Ectodermal cell (in vitro differentiated cells): ENCODE results near the gene FKBP1B. TPM values are rescaled to one million over a fixed set of nuclear protein-coding genes. Genes with fewer than 3 reads are reported as not detected.
"Not testable (repeated sequence)": the region's sequence is repeated elsewhere in the genome, so short reads cannot be mapped to it uniquely, and the experiment has no call there.

Experiments used
- H3K27ac ChIP-seq: 2 replicates; pipeline ENCODE4 v1.7.0; 2013; ENCODE audit warnings: mild to moderate bottlenecking, low read depth, low read length; ENCODE audit not compliant: insufficient read depth, poor library complexity, severe bottlenecking
- H3K27me3 ChIP-seq: 2 replicates; pipeline ENCODE4 v1.7.0; 2013; ENCODE audit warnings: mild to moderate bottlenecking, low read length; ENCODE audit not compliant: insufficient read depth, control insufficient read depth, poor library complexity, severe bottlenecking
- H3K36me3 ChIP-seq: one replicate; pipeline ENCODE4 v1.7.0; 2013; ENCODE audit warnings: low read length; ENCODE audit not compliant: control insufficient read depth, insufficient read depth
- H3K4me1 ChIP-seq: one replicate; pipeline ENCODE4 v1.7.0; 2013; ENCODE audit warnings: low read length; ENCODE audit not compliant: control insufficient read depth, insufficient read depth
- H3K4me3 ChIP-seq: 2 replicates; pipeline ENCODE4 v1.7.0; 2013; ENCODE audit warnings: low read depth, low read length, control low read depth; ENCODE audit not compliant: insufficient read depth
- H3K9me3 ChIP-seq: 2 replicates; pipeline ENCODE4 v1.7.0; 2013; ENCODE audit warnings: mild to moderate bottlenecking, low read length, moderate library complexity; ENCODE audit not compliant: control insufficient read depth
- WGBS, 2 experiments: methylation state at CpG; one replicate each; pipeline ENCODE4 v1.1.7; 2013; ENCODE audit warnings: missing lambda C conversion rate in 2 of 2; 5-methylcytosine and 5-hydroxymethylcytosine counted together
- polyA plus RNA-seq, 4 experiments: library from polyadenylated mRNA; stranded (reverse); fragments of 50-300 nt; gene quantifications; one replicate each; pipeline ENCODE4 v1.2.3, GENCODE V29; 2013

The FKBP1B gene
- 39.1 TPM for polyA plus RNA-seq (2013, experiment 1 of 4)
- 44.8 TPM for polyA plus RNA-seq (2013, experiment 2 of 4)
- polyA plus RNA-seq (2013, experiment 3 of 4) = 54.1 TPM
- 58.3 TPM for polyA plus RNA-seq (2013, experiment 4 of 4)

DNA sequence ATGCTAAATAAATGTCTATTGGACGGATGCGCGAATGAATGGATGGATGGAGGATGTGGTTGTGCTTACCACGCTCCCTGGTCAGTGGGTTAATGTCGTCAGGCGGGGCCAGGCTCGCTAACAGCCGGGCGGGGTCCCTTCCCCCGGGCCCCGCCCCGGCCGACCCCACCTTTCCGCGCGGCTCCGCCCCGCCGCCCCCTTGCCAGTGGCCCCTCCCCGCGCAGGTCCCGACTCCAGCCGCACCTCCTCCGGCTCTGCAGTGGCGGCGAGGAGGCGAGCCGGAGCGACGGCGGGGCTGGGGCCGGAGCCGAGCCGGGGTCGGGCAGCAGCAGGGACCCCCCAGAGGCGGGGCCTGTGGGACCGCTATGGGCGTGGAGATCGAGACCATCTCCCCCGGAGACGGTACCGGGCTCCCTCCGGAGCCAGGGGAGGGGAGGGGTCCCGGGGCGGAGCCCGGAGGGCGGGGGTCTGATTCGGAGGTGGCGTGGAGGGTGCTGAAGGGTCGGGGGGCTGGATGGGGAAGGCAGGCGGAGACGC lies at the start of gene FKBP1B:
FKBP1B (plus strand) TSS at position 257 of the 537 bp plus-strand sequence; CDS start at position 366, 109 bp downstream.
- H3K36me3 ChIP-seq = no peaks in the 10 kb centered on the region
- H3K4me1 ChIP-seq = no peaks in the 10 kb centered on the region
- no peaks in the 10 kb centered on the region for H3K9me3 ChIP-seq
- peak within 1 kb of the TSS; percentile 16 for H3K27ac ChIP-seq
- peak within 1 kb of the TSS; percentile 78 for H3K4me3 ChIP-seq
- 0% methylated on average over 52 of the region's 52 CpGs for WGBS, 2 experiments
- no peaks in the 10 kb centered on the region for H3K27me3 ChIP-seq

- H3K36me3 ChIP-seq = no peaks in the 10 kb centered on the region
- no peak overlapping the region for H3K27ac ChIP-seq
- H3K9me3 ChIP-seq = no peaks in the 10 kb centered on the region
- peaks cover 29% of the 10 kb centered on the region for H3K27me3 ChIP-seq
- H3K4me1 ChIP-seq = no peaks in the 10 kb centered on the region
- no peak overlapping the region for H3K4me3 ChIP-seq
These were observed 41.8 kb upstream of the FKBP1B start for GRCh38 chr2:24007693-24008092.

- WGBS, 2 experiments = 76 to 77% methylated on average over 13 of the region's 13 CpGs
- no peak overlapping the region for H3K27ac ChIP-seq
- no peaks in the 10 kb centered on the region for H3K4me1 ChIP-seq
- no peaks in the 10 kb centered on the region for H3K9me3 ChIP-seq
- H3K27me3 ChIP-seq = peaks cover 29% of the 10 kb centered on the region
- H3K4me3 ChIP-seq = no peak overlapping the region
- no peaks in the 10 kb centered on the region for H3K36me3 ChIP-seq
These were observed 40.7 kb upstream of the FKBP1B start for GRCh38 chr2:24008672-24009366.

DNA sequence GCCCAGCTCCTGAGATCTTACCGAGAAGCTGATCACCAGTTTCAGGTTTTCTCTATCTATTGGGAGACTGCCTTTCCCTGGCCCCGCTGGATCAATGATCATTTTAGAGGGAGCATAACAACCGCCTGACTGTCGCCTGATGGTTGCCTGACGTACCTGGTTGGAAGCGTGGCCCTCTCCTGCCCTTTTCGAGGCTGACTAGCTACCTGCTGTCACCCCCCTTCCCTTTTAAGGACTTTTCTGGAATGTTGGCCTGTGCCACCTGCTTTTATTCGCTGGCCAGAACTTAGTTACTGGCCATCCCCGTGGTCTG lies 40.2 kb upstream of the FKBP1B start:
- Histone ChIP-seq H3K27me3 (peaks cover 29% of the 10 kb centered on the region), H3K4me3 (no peak overlapping the region), H3K4me1 (no peaks in the 10 kb centered on the region), H3K9me3 (no peaks in the 10 kb centered on the region), H3K36me3 (no peaks in the 10 kb centered on the region), H3K27ac (no peak overlapping the region)
- WGBS, 2 experiments = 82 to 83% methylated on average over 9 of the region's 9 CpGs

DNA sequence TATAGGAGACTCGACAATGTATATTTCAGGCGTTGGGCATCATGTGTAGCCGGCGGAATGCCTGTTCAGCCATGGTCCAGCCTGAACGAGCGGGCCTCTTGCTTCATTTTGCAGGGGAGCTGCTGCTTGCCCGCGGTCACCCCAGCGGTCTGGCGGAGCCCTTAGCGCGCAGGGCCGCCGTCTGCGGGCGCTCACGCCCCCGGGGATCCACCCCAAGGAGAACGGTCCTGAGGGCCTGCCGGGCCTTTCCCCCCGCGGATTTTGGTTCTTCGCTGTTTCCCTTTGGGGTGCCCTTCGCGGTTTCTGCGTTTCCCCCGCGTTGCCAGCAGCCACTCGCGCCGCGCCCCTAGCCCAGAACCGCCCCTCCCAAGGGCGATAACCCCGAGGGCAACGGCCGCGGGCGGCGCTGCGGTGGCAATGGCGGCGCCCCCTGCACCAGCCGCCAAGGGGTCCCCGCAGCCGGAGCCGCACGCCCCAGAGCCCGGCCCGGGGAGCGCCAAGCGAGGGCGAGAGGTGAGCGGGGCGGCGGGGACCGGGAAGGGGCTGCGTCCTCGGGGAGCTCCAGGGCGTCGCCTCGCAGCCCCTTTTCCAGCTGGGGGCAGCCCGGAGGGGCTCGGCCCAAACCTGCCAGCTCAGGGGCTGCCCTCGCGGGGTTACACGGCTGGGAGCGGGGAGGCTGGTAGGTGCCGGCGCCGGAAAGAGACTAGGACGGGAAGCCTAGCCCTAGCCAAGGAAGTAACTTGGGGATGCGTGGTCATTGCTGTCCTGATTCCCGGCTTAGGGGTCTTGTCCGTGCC lies 39.7 kb upstream of the FKBP1B start, which contains the start of gene MFSD2B:
MFSD2B (plus strand) TSS at position 406 of the 797 bp plus-strand sequence; CDS start at position 418, 12 bp downstream.
- no peaks in the 10 kb centered on the region for H3K4me1 ChIP-seq
- no peak within 1 kb of the TSS for H3K27ac ChIP-seq
- H3K36me3 ChIP-seq = no peaks in the 10 kb centered on the region
- no peaks in the 10 kb centered on the region for H3K9me3 ChIP-seq
- H3K27me3 ChIP-seq = peaks cover 29% of the 10 kb centered on the region
- H3K4me3 ChIP-seq = peak within 1 kb of the TSS; percentile 42
- 15 to 16% methylated on average over 75 of the region's 75 CpGs for WGBS, 2 experiments

- H3K4me1 ChIP-seq = no peaks in the 10 kb centered on the region
- H3K9me3 ChIP-seq = no peaks in the 10 kb centered on the region
- peak overlapping the region; percentile 42 for H3K4me3 ChIP-seq
- H3K27ac ChIP-seq = no peak overlapping the region
- WGBS, 2 experiments = 77 to 81% methylated on average over 37 of the region's 37 CpGs
- H3K27me3 ChIP-seq = peaks cover 29% of the 10 kb centered on the region
- H3K36me3 ChIP-seq = no peaks in the 10 kb centered on the region
These were observed 38.9 kb upstream of the FKBP1B start for GRCh38 chr2:24010477-24011249.

GRCh38 chr2:24011250-24012104 lies 38.1 kb upstream of the FKBP1B start:
- no peak overlapping the region for H3K27ac ChIP-seq
- no peak overlapping the region for H3K4me3 ChIP-seq
- H3K9me3 ChIP-seq = no peaks in the 10 kb centered on the region
- 90 to 92% methylated on average over 7 of the region's 7 CpGs for WGBS, 2 experiments
- peaks cover 29% of the 10 kb centered on the region for H3K27me3 ChIP-seq
- H3K4me1 ChIP-seq = no peaks in the 10 kb centered on the region
- no peaks in the 10 kb centered on the region for H3K36me3 ChIP-seq

DNA sequence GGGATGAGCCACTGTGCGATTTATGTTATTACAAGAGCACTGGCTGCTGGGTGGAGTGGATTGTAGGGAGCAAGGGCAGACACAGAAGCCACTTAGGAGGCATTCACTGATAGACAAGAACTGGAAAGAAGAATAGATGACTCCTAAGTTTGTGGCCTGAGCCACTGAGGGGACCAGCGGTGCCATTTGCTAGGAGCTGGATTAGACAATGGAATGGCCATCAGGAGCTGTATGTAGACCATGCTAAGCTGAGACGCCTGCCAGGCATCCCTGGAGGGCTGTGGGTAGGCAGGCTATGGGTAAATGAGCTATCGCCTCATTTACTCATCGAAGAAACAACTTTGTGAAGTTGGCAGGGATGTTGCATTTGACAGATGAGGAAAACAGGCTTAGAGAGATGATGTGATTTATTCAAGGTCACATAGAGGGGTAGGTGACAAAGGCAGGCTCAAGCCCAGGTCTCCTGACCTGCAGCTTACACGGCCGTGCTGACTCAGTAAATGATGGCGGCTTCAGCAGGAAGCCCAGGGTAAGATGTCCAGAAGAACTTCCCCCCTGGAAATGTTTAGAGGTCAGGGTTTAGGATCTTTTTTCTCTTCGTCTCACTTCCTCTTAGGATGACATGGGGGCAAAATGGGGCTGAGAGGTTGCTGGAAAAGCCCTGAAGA lies 36.9 kb upstream of the FKBP1B start:
- H3K9me3 ChIP-seq = no peaks in the 10 kb centered on the region
- H3K4me3 ChIP-seq = no peak overlapping the region
- no peak overlapping the region for H3K27ac ChIP-seq
- no peaks in the 10 kb centered on the region for H3K36me3 ChIP-seq
- 79 to 82% methylated on average over 9 of the region's 9 CpGs for whole genome bisulfite sequencing, 2 experiments
- H3K4me1 ChIP-seq = no peaks in the 10 kb centered on the region
- peaks cover 29% of the 10 kb centered on the region for H3K27me3 ChIP-seq

GRCh38 chr2:24014902-24015301 lies 34.6 kb upstream of the FKBP1B start:
- 84 to 91% methylated on average over 6 of the region's 6 CpGs for WGBS, 2 experiments
- not testable (repeated sequence) for H3K4me3 ChIP-seq, H3K36me3 ChIP-seq, H3K4me1 ChIP-seq, H3K9me3 ChIP-seq, H3K27ac ChIP-seq
- peaks cover 20% of the 10 kb centered on the region for H3K27me3 ChIP-seq
